Stimulated activated CD8-positive, alpha-beta memory T cell treated with anti-CD3 and anti-CD28 coated beads, Interleukin-15, amount 100 ng/mL, for 4 hours (primary cell): Measurements from ENCODE around the gene USP14.

ENCODE experiments used
- DNase-seq, 2 donors: peaks; one replicate each; pipeline ENCODE4 v3.0.0-alpha.2; 2020; ENCODE audit warnings: low read depth in 2 of 2

The USP14 gene

GRCh38 chr18:227902-228301 lies 69.5 kb downstream of the USP14 start:
- DNase-seq = no peak

- no peak for DNase-seq
Measured at GRCh38 chr18:228586-228985, 70.2 kb downstream of the USP14 start.

- no peak for DNase-seq
Measured at GRCh38 chr18:231563-231962, 73.2 kb downstream of the USP14 start.

- DNase-seq = no peak
Measured at GRCh38 chr18:240175-240574, 81.8 kb downstream of the USP14 start.

GRCh38 chr18:245282-245847 lies 87.0 kb downstream of the USP14 start:
- no peak for DNase-seq

- DNase-seq = no peak
Measured at GRCh38 chr18:248053-248452, 89.7 kb downstream of the USP14 start.

- no peak for DNase-seq
Measured at GRCh38 chr18:250685-251084, 92.3 kb downstream of the USP14 start.

- DNase-seq = no peak
Measured at GRCh38 chr18:251572-251971, 93.2 kb downstream of the USP14 start.

- no peak for DNase-seq
Measured at GRCh38 chr18:253121-253520, 94.8 kb downstream of the USP14 start.

- no peak for DNase-seq
Measured at GRCh38 chr18:255171-255570, 96.8 kb downstream of the USP14 start.

- DNase-seq = no peak
Measured at GRCh38 chr18:260547-260946, 102.2 kb downstream of the USP14 start.

- no peak for DNase-seq
Measured at GRCh38 chr18:261398-262073, 103.2 kb downstream of the USP14 start.
